GM23338 (cell line): ENCODE data around the gene ADGRG4. TPM values are rescaled to one million over a fixed set of nuclear protein-coding genes. Genes with fewer than 3 reads are reported as not detected.

ENCODE experiments used
- ATAC-seq: fragments of 200-7000 bp; cut with Tn5 transposase; 3 replicates; pipeline ENCODE4 v1.9.1; 2020
- DNase-seq: peaks from one replicate; pipeline ENCODE4 v3.0.0-alpha.2; 2015; ENCODE audit warnings: low spot score
- H2AFZ ChIP-seq: fragments of 200-600 bp; sonication (generic); 2 replicates; pipeline ENCODE4 v1.8.0; 2016; ENCODE audit warnings: antibody characterized with exemption, mild to moderate bottlenecking, moderate library complexity
- H3F3A ChIP-seq: fragments of 200-600 bp; sonication (generic); replicated peaks from 2 replicates; pipeline ENCODE4 v1.8.0; 2017; ENCODE audit warnings: antibody characterized with exemption, mixed run types, low read depth
- H3K27ac ChIP-seq: fragments of 200-600 bp; sonication (generic); 2 replicates; pipeline ENCODE4 v1.6.1; 2016; ENCODE audit warnings: low read depth
- H3K27me3 ChIP-seq: fragments of 200-600 bp; sonication (generic); 2 replicates; pipeline ENCODE4 v1.8.0; 2016; ENCODE audit warnings: mild to moderate bottlenecking, mixed run types, moderate library complexity; ENCODE audit not compliant: insufficient read depth
- H3K36me3 ChIP-seq: fragments of 200-600 bp; sonication (generic); 2 replicates; pipeline ENCODE4 v1.8.0; 2016; ENCODE audit warnings: mild to moderate bottlenecking; ENCODE audit not compliant: insufficient read depth
- H3K4me1 ChIP-seq: fragments of 200-600 bp; sonication (generic); 2 replicates; pipeline ENCODE4 v1.8.0; 2016; ENCODE audit warnings: mild to moderate bottlenecking, moderate library complexity; ENCODE audit not compliant: insufficient read depth
- H3K4me2 ChIP-seq: fragments of 200-600 bp; sonication (generic); 2 replicates; pipeline ENCODE4 v1.7.1; 2017; ENCODE audit warnings: mixed run types
- H3K4me3 ChIP-seq: fragments of 200-600 bp; sonication (generic); 2 replicates; pipeline ENCODE4 v1.6.1; 2016; ENCODE audit warnings: mixed run types
- H3K79me2 ChIP-seq: fragments of 200-600 bp; sonication (generic); replicated peaks from 2 replicates; pipeline ENCODE4 v1.8.0; 2017; ENCODE audit warnings: mild to moderate bottlenecking; ENCODE audit not compliant: insufficient read depth
- H3K9me2 ChIP-seq: fragments of 200-600 bp; sonication (generic); 2 replicates; pipeline ENCODE4 v1.8.0; 2017; ENCODE audit not compliant: insufficient read depth
- H4K20me1 ChIP-seq: fragments of 200-600 bp; sonication (generic); replicated peaks from 2 replicates; pipeline ENCODE4 v1.8.0; 2017; ENCODE audit warnings: mild to moderate bottlenecking; ENCODE audit not compliant: insufficient read depth
- H3K27ac Mint-ChIP-seq: 2 replicates; pipeline ENCODE4 v1.8.0; 2020; ENCODE audit warnings: inconsistent platforms, mild to moderate bottlenecking, moderate library complexity, mixed read lengths
- H3K27me3 Mint-ChIP-seq: 3 replicates; pipeline ENCODE4 v1.8.0; 2022; ENCODE audit warnings: low read depth, mild to moderate bottlenecking, moderate library complexity, mixed read lengths, inconsistent platforms; ENCODE audit not compliant: insufficient read depth, poor library complexity
- H3K36me3 Mint-ChIP-seq: 3 replicates; pipeline ENCODE4 v1.8.0; 2021; ENCODE audit warnings: low read depth, mild to moderate bottlenecking, inconsistent platforms, moderate library complexity, mixed read lengths
- H3K4me1 Mint-ChIP-seq: 3 replicates; pipeline ENCODE4 v1.8.0; 2020; ENCODE audit warnings: mild to moderate bottlenecking, inconsistent platforms, mixed read lengths
- H3K4me3 Mint-ChIP-seq: 3 replicates; pipeline ENCODE4 v1.8.0; 2021; ENCODE audit warnings: moderate library complexity, mild to moderate bottlenecking, inconsistent platforms, mixed read lengths
- H3K9me3 Mint-ChIP-seq: 3 replicates; pipeline ENCODE4 v1.8.0; 2020; ENCODE audit warnings: moderate library complexity, mild to moderate bottlenecking, inconsistent platforms, mixed read lengths
- CREB1 ChIP-seq: fragments of 250-450 bp; sonication (Bioruptor Pico); IDR thresholded peaks from 2 replicates; pipeline ENCODE4 v1.5.0; 2020; ENCODE audit warnings: low read depth, mild to moderate bottlenecking, moderate library complexity
- ETS1 ChIP-seq: IDR thresholded peaks from 2 replicates; pipeline ENCODE4 v1.6.1; 2016; ENCODE audit warnings: antibody characterized with exemption
- EZH2 ChIP-seq: fragments of 200-600 bp; sonication (generic); IDR thresholded peaks from one replicate; pipeline ENCODE4 v1.8.0; 2017; ENCODE audit warnings: antibody characterized with exemption, mild to moderate bottlenecking, low read depth; ENCODE audit not compliant: unreplicated experiment
- JUNB ChIP-seq: IDR thresholded peaks from one replicate; pipeline ENCODE4 v1.6.1; 2016; ENCODE audit warnings: antibody characterized with exemption; ENCODE audit not compliant: unreplicated experiment
- POLR2AphosphoS5 ChIP-seq: IDR thresholded peaks from 2 replicates; pipeline ENCODE4 v1.6.1; 2016; ENCODE audit warnings: antibody characterized with exemption, low read depth
- STAT1 ChIP-seq: IDR thresholded peaks from one replicate; pipeline ENCODE4 v1.6.1; 2016; ENCODE audit warnings: antibody characterized with exemption; ENCODE audit not compliant: unreplicated experiment
- ZNF114 ChIP-seq: fragments of 250-450 bp; sonication (Bioruptor Pico); IDR thresholded peaks from 2 replicates; pipeline ENCODE4 v1.5.0; 2020; ENCODE audit warnings: mild to moderate bottlenecking, moderate library complexity
- ZNF331 ChIP-seq: fragments of 250-450 bp; sonication (Bioruptor Pico); IDR thresholded peaks from 2 replicates; pipeline ENCODE4 v1.5.0; 2020; ENCODE audit warnings: low read depth, mild to moderate bottlenecking, moderate library complexity
- ZNF462 ChIP-seq: fragments of 250-450 bp; sonication (Bioruptor Pico); IDR thresholded peaks from 2 replicates; pipeline ENCODE4 v1.5.0; 2020; ENCODE audit warnings: mild to moderate bottlenecking, moderate library complexity
- polyA plus RNA-seq: library from polyadenylated mRNA; unstranded; fragments of >200 nt; fragmentation: Nextera tagmentation; extraction: Ambion mirVana; gene quantifications from 2 replicates; pipeline ENCODE4 v1.2.1, GENCODE V29; 2016
- total RNA-seq: library from RNA; depleted of rRNA; stranded (reverse); fragments of >200 nt; shearing (Covaris generic); gene quantifications from 2 replicates; pipeline ENCODE4 v1.2.3, GENCODE V29; 2014
- TF ChIP-seq, protein P1 (sequence below): IDR thresholded peaks from one replicate; pipeline ENCODE4 v1.6.1; 2018; ENCODE audit warnings: antibody characterized with exemption; ENCODE audit not compliant: unreplicated experiment

Gene ADGRG4
- total and polyA plus RNA-seq, 2 experiments from 2014 or later = not detected

DNA sequence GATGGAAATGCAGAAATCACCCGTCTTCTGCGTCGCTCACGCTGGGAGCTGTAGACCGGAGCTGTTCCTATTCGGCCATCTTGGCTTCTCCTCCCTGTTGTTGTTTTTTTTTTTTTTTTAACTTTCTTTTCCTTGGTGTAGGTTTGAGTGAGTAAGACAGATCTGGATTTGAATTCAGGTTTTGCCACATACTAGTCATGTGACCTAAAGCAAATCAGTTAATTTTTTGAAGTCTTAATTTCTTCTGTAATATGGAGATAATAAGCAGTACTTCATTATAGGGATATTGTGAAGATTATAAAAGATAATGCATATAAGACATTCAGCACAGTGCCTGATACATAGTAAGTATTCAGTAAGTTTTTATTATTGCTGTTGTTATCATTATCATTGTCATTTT lies 145.4 kb downstream of the ADGRG4 start (continued):
- TF ChIP-seq ZNF462 (CRISPR knock-in tag) (no peak), STAT1 (no peak), ETS1 (no peak), CREB1 (CRISPR knock-in tag) (no peak), JUNB (no peak), POLR2AphosphoS5 (no peak), ZNF114 (CRISPR knock-in tag) (no peak), EZH2 (no peak), ZNF331 (CRISPR knock-in tag) (no peak)

DNA sequence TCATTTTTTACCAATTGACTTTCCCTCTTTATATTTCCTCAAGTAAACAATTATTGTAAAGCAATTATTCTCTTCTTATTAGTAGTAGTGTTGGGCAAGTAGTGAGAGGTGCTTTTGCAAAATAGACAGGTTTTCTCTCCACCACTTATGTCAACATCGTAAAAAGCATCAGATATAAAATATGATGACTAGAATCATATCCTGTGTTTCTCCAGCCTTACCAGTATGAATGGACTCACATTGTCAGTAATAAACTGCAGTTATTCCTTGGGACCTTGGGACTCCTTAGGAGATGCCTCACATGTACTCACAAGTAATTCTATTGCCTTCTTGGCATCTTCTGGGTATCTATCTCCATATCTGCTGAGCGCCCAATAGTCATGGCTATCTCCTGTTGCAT lies 146.5 kb downstream of the ADGRG4 start:
- peaks cover 7% of the 10 kb centered on the region for H3K9me3 Mint-ChIP-seq
- H3F3A ChIP-seq = no peaks in the 10 kb centered on the region
- no peak overlapping the region for H2AFZ ChIP-seq
- no peaks in the 10 kb centered on the region for H3K27me3 Mint-ChIP-seq
- H3K27ac Mint-ChIP-seq = no peak overlapping the region
- no peaks in the 10 kb centered on the region for H3K79me2 ChIP-seq
- no peaks in the 10 kb centered on the region; the same call in 2 of the 3 replicates for H3K36me3 Mint-ChIP-seq
- DNase-seq (no peak), ATAC-seq (no peak)
- H3K27me3 ChIP-seq = no peaks in the 10 kb centered on the region
- H3K4me1 Mint-ChIP-seq = no peaks in the 10 kb centered on the region
- H3K27ac ChIP-seq = no peak overlapping the region
- H3K4me3 Mint-ChIP-seq = no peak overlapping the region
- no peak overlapping the region for H3K4me2 ChIP-seq
- H3K36me3 ChIP-seq = no peaks in the 10 kb centered on the region
- H3K9me2 ChIP-seq = no peaks in the 10 kb centered on the region
- H4K20me1 ChIP-seq = no peaks in the 10 kb centered on the region
- H3K4me3 ChIP-seq = no peak overlapping the region
- H3K4me1 ChIP-seq = no peaks in the 10 kb centered on the region
- no peak for TF ChIP-seq POLR2AphosphoS5
- TF ChIP-seq, protein P1, sequence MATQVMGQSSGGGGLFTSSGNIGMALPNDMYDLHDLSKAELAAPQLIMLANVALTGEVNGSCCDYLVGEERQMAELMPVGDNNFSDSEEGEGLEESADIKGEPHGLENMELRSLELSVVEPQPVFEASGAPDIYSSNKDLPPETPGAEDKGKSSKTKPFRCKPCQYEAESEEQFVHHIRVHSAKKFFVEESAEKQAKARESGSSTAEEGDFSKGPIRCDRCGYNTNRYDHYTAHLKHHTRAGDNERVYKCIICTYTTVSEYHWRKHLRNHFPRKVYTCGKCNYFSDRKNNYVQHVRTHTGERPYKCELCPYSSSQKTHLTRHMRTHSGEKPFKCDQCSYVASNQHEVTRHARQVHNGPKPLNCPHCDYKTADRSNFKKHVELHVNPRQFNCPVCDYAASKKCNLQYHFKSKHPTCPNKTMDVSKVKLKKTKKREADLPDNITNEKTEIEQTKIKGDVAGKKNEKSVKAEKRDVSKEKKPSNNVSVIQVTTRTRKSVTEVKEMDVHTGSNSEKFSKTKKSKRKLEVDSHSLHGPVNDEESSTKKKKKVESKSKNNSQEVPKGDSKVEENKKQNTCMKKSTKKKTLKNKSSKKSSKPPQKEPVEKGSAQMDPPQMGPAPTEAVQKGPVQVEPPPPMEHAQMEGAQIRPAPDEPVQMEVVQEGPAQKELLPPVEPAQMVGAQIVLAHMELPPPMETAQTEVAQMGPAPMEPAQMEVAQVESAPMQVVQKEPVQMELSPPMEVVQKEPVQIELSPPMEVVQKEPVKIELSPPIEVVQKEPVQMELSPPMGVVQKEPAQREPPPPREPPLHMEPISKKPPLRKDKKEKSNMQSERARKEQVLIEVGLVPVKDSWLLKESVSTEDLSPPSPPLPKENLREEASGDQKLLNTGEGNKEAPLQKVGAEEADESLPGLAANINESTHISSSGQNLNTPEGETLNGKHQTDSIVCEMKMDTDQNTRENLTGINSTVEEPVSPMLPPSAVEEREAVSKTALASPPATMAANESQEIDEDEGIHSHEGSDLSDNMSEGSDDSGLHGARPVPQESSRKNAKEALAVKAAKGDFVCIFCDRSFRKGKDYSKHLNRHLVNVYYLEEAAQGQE = no peak
